ENCODE data around the gene STX16.

STX16 gene

GRCh38 chr20:58618351-58619076 lies 32.6 kb upstream of the STX16 start:
- no peak for DNase-seq (ENCODE audit: low spot score)

DNA sequence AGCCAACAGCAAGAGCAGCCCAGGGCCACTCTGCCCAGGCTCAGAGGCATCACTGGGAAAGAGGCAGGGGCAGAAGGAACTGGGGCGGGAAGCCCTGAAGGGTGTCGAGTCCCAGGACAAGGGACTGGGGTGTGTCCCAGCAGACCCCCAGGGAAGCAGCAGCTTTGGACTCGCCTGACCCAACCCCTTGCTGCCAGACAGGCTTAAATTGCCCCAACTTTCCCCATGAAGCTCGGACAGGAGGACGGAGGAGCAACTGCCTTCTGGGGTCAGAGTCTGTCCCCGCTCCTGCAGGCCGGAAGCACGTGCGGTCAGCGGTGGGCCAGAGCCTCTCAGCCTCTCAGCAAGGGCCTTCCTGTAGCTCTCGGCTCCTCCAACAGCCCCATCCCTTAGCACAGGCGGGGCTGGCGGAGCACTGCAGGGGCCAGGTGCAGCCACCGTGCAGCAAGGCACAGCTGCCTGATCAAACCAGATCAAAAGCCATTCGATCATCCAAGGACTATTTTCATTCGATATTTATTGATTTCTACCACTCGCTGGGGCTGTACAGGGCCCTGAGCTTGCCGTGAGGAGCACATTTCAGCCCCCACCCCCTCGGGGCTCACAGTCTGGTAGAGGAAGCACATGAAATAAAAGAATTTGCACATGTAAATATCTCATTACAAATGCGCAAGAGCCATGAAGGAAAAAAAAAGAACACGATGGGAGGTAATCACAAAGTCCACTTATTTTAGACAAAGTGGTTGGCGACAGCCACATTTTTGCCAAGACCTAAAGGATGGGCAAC lies 31.8 kb upstream of the STX16 start:
- no peak for DNase-seq (ENCODE audit: low spot score)

DNA sequence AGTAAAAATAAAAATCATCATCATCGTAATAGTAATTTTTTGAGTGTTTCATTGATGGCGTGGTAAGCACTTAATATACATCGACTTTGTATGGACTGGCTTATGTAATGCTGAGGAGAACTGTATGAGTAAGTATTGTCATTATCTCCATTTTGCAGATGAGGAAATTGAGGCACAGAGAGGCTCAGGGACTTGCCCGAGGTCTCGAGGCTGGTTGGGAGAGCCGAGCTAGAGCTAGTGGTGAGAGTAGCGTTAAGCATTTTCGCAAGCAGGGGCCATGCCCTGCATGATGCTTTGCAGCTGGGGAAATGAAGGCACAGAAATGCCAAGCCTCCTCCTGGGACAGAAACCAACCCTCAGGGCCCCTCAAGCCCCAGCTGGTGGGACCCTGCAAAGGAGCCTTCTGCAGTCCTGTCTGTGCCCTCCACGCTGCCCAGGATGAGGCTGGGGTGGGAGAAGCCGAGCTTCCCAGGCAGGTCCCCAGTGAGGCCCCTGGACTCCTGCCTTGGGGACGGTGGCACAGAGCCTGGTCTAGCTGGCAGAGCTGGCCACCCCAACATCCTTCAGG lies 31.1 kb upstream of the STX16 start:
- no peak for DNase-seq (ENCODE audit: low spot score)

DNA sequence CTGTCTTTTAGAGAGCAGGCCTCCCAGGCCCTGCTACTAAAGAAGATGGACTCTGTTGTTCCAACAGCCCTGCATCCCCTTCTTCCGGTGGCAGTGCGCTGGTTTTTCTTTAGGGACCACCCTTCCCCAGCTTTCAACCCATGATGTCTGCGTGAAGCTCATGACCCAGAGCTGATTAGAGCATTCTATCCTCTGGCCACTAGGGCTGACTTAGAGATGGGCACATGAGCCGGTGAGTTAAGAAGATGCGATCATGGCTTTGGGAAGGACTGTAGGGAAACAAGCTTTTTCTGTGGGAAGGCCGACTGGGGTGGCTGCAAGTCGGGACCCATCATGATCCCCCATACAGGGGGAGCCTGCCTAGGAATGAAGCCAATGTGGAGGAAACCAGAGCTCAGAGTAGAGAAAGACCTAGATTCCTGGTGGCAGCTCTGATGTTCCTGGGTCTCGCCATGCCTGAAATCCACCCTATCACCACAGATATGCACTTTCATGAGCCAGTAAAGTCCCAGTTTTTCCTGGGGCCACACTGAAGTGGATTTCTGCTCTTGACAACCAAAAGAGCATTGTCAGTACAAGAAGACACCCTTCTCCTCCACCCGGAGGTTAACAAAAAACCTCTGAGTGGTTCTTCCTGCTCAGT lies 29.1 kb upstream of the STX16 start:
- no peak for DNase-seq (ENCODE audit: low spot score)

GRCh38 chr20:58622671-58623578 lies 28.2 kb upstream of the STX16 start:
- no peak for DNase-seq (ENCODE audit: low spot score)

DNA sequence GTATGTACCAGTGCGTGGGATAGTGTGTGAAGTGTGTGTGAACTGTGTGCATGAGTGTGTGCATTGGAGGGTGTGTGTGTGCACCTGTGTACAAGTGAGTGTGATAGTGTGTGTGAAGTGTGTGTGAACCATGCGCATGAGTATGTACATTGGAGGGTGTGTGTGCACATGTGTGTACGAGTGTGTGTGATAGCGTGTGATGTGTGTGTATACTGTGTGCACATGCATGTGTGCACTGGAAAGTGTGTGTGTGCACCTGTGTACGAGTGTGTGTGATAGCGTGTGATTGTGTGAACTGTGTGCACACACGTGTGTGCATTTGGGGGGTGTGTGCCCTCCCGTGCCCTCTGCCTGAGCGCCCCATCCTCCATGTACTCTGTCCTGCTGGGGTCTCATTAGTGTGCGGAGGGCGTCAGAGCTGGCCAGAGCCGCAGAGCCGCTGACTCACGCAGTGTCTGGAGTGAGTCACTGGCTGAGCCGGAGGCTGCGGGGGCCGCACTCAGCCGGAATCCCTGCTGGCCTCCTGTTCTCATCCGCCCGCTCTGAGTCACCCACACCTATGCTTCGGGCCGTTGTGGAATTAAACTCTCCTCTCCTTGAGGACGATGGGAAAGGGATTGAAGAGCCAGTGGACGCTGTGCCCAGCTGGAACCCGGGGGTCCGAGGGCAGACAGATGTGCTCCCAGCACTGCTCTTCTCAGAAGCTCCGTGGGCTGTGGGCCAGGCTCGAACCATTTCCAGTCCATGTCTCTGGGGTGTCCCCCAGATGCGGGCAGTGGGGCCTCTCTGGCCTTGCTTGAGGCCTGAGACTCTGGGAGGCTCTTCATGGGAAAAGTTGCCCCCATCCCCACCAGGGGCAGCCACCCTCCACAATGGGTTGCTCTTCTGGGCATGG lies 27.3 kb upstream of the STX16 start:
- DNase-seq (ENCODE audit: low spot score) = no peak

DNA sequence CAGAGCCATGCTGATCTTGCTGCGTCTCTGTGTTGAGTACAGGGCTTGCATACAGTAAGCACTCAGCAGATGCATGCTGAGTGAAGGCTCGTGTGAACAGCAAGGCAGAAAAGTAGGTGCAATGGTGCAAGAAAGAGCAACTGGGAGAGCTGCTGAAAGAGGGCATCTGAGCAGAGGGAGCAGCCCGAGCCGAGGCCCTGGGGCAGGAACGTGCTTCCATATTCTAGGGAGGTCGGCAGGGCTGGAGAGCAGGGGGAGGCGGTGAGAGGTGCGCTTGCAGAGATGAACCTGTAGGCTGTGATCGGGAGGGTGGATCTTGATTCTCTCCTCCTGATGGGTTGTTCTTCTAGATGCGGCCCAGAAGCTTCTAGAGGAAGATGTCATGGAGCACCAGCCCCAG lies 26.4 kb upstream of the STX16 start:
- no peak for DNase-seq (ENCODE audit: low spot score)

DNA sequence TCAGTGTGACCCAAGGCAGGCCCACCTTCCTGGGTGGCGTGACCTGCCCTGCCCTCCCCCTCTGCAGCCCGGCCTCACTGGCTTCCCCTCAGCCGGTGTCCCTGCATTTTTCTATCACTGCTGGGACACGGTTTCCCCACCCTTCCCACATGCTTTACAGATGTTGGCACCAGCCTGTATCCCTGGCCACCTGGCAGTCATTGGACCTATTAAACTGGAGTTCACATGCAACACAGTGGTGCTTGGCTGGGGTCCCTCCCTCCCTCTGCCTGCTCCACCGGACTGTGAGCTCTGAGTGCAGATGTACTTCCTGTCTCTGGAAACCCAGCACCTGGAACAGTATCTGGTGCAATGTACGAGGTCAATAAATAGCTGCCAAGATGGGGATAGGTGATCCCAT lies 25.5 kb upstream of the STX16 start:
- no peak for DNase-seq (ENCODE audit: low spot score)

DNA sequence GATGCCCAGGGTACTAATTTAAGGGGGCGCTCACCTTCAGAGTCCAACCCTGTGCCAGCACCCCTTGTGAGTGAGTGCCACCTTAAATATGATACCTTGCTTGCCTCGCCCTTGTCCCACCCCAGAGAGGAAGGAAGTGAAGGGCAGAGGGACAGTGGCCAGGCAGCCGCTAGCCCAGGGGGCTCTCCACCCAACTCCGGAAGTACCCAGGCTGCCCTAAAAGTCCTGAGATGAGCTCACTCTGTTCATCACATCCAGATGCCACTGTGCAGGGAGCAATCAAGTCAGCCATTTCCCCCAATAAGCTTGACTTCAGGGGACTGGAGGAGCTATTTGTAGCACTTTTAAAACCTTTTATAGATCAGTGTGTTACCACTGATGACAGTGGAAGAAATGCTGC lies 25.0 kb upstream of the STX16 start:
- no peak for DNase-seq (ENCODE audit: low spot score)

DNA sequence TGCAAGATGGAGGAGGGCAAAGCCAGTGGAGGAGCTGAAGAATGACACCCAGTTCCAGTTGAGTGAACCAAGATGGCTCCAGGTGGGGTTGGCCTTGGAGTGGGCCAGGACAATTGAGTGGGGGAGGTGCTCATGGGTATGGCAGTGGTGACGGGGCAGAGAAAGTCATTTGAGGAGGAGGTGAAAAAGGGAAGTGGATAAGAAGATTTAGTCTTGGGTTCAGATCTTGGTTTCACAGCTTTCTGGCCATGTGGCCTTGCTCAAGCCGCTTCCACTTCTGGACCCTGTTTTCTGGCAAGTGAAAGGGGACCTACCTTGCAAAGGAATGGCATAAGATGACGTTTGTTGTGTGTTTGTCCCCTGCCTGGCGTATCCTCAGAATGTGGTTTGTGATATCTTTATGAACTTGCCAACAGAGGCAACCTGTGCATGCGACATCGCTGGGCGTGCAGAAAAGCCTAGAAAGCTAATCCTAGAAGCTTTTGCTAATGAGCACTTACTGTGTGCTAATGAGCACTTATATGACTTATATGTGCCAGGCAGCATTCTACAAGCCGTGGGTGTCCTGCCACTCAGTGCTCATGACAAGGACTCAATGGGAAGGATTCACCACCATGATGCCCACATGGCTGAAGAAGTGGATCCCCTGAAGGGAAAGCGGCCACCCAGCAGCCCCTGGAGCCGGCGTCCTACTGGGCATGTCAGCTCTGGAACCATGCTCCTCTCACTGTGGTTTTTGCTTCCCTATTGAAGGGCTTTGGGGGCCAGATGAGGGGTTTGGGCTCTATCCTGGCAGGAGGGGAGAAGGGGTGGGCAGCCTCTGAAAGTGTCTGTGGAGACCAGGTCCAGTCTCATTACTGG lies 23.6 kb upstream of the STX16 start:
- no peak for DNase-seq (ENCODE audit: low spot score)

GRCh38 chr20:58628491-58629214 lies 22.4 kb upstream of the STX16 start:
- DNase-seq (ENCODE audit: low spot score) = no peak

DNA sequence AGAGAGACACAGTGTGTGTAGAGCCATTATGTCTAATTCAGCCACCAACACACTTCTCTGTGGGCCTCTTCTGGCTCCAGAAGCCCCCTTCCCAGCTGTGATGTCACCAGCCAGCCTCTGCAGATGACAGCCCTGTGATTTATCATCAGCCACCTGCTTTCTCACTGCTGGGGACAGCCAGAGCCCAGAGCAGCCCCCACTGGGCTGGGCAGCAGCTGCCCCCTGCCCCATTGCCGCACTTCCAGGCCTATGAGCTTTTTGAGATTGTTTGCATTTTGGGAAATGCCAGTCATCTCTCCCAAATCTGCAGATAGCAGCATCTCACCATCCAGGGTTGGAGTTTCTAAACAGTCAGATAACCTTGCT lies 21.9 kb upstream of the STX16 start:
- DNase-seq (ENCODE audit: low spot score) = no peak

- no peak for DNase-seq (ENCODE audit: low spot score)
Observed at GRCh38 chr20:58630063-58630462, 21.0 kb upstream of the STX16 start.

DNA sequence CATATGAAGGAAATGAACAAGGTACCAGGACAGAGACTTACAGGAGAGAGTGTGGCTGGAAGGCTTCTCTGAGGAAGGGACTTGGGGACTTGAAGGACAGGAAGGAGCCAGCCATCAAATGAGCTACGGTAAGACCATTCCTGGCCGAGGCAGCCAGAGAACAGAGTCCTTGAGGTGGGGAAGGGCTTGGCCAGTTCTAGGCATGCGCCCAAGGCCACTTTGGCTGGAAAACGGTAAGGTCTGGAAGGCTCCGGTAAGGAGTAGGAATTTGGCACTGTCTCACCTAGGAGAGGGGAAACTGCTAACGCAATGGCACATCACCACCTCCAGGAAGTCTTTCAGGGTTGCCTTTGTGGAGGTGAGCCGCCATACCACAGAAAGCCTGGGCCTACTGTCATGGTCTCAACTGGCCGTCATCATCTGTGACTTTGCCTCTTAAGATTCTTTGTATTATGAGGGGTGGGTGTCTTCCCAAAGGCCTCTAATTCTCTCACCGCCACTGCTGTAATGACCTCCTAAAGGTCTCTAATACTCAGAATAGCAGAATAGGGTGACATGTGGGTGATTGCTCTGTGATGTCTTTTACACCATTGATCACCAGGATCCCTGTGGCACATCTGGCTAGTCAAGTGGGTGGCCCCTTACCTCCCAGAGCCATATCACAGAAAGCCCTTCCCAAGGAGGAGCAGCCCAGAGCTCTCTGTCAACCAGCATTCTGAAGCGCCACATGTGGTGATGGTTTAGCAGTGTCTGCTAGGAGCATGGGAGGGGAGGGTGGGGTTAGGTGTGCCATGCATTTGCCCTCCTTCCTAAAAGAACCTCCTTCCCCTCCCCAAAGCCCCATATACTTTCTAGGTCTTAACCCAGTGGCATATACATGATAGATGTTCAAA lies 17.7 kb upstream of the STX16 start:
- no peak for DNase-seq (ENCODE audit: low spot score)

GRCh38 chr20:58634059-58634458 lies 17.0 kb upstream of the STX16 start:
- DNase-seq (ENCODE audit: low spot score) = no peak

DNA sequence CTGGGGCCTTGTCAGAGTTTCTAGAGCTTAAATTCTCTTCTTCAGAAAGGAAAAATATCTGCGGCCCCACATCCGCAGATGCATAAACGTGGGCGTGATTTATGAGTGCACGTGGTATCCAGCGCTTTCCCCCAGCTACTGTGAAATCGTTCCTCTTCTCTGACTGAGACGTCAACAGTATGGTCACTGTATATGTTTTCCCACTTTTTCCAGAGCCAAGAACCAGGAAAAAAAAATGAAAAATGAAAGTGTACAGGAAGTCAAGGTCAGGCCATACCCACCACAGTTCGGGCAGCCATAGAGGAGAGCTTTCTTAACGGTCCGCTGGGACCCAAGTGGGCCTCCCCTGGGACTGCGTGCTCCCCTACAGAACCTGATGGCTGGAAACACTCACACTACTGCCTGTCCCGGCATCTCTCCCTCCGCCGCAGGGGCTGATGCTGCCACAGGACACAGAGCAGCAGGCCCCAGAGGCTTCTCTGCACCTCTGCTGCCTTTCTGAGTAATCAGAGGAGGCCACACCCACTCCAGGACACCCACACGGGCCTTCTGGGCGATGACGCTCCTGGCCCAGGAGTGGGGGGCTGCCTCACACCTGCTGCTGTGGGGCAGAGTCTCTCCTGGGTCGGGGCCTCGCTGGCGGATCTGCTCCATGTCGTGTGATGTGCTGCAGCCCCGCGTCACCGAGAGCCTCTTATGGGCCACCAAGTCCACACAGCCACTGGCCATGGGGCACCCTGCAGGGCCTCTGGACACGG lies 16.4 kb upstream of the STX16 start:
- no peak for DNase-seq (ENCODE audit: low spot score)

- no peak for DNase-seq (ENCODE audit: low spot score)
Observed at GRCh38 chr20:58635279-58635665, 15.8 kb upstream of the STX16 start.

Data from globus pallidus (tissue), 1 donor.